Natural killer cell treated with Interleukin-12 subunit alpha and Interleukin-12 subunit beta and Interleukin-15 and Interleukin-18, amount 100 ng/mL, for 72 hours (primary cell): ENCODE data around the gene TSPAN9. TPM values are rescaled to one million over a fixed set of nuclear protein-coding genes. Genes with fewer than 3 reads are reported as not detected.
A peak's percentile ranks its signal among the peaks of the same experiment; 100 is the strongest.

Experiments used
- ATAC-seq, 2 donors: fragments of 150-1000 bp; cut with Tn5 transposase in 1 of 2; sonication (Bioruptor Pico), chemical (Tn5 transposase) in 1 of 2; 2 replicates each; pipeline ENCODE4 v1.10.0; 2021
- DNase-seq: peaks from one replicate; pipeline ENCODE4 v3.0.0; 2022; ENCODE audit warnings: low spot score
- H3K27ac Mint-ChIP-seq, 2 donors: 1 replicate in 1 of 2; 2 replicates in 1 of 2; pipeline ENCODE4 v1.8.0; 2022; ENCODE audit warnings: mixed read lengths in 2 of 2, mild to moderate bottlenecking in 1 of 2, moderate library complexity in 1 of 2
- H3K27me3 Mint-ChIP-seq, 2 donors: 1 replicate in 1 of 2; 2 replicates in 1 of 2; pipeline ENCODE4 v1.8.0; 2022; ENCODE audit warnings: mixed read lengths in 2 of 2
- H3K36me3 Mint-ChIP-seq: one replicate; pipeline ENCODE4 v1.8.0; 2022; ENCODE audit warnings: mixed read lengths
- H3K4me1 Mint-ChIP-seq, 2 donors: 1 replicate in 1 of 2; 2 replicates in 1 of 2; pipeline ENCODE4 v1.8.0; 2022; ENCODE audit warnings: low read depth in 2 of 2, mixed read lengths in 2 of 2, mild to moderate bottlenecking in 1 of 2
- H3K4me3 Mint-ChIP-seq: one replicate; pipeline ENCODE4 v1.8.0; 2022; ENCODE audit warnings: mixed read lengths
- H3K9me3 Mint-ChIP-seq: 2 replicates; pipeline ENCODE4 v1.8.0; 2022; ENCODE audit warnings: mixed read lengths
- total RNA-seq, 2 donors: library from RNA; stranded (reverse); gene quantifications; one replicate each; pipeline ENCODE4 v1.2.3, GENCODE V29; 2022

TSPAN9 gene
- total RNA-seq, 2 donors from 2014 or later, result 0.10 TPM; not detected in 1

DNA sequence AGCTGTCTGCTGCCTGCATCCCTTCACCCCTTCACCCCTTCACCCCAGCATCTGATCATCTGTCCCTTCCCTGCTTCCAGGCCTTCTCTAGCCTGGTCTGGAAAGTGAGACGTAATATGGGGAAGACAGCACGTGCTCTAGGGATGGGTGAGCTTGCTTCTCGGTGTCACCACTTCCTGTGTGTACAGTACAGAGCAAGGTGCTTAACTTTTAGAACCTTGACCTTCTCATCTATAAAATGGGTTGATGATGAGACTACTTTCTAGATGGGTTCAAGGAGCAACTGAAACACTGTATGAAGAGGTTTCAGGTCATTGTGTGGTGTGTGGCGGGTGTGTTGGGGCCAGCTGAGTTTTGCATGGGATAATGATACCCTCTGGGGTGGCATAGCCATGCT lies 140.5 kb downstream of the TSPAN9 start:
- DNase-seq (no peak), ATAC-seq (no peak)
- Mint-ChIP-seq H3K4me1 (no peaks in the 10 kb centered on the region), H3K27me3 (peaks cover 0 to 3% of the 10 kb centered on the region in 2 donors), H3K9me3 (no peaks in the 10 kb centered on the region), H3K36me3 (no peaks in the 10 kb centered on the region), H3K27ac (no peak overlapping the region), H3K4me3 (no peak overlapping the region)

DNA sequence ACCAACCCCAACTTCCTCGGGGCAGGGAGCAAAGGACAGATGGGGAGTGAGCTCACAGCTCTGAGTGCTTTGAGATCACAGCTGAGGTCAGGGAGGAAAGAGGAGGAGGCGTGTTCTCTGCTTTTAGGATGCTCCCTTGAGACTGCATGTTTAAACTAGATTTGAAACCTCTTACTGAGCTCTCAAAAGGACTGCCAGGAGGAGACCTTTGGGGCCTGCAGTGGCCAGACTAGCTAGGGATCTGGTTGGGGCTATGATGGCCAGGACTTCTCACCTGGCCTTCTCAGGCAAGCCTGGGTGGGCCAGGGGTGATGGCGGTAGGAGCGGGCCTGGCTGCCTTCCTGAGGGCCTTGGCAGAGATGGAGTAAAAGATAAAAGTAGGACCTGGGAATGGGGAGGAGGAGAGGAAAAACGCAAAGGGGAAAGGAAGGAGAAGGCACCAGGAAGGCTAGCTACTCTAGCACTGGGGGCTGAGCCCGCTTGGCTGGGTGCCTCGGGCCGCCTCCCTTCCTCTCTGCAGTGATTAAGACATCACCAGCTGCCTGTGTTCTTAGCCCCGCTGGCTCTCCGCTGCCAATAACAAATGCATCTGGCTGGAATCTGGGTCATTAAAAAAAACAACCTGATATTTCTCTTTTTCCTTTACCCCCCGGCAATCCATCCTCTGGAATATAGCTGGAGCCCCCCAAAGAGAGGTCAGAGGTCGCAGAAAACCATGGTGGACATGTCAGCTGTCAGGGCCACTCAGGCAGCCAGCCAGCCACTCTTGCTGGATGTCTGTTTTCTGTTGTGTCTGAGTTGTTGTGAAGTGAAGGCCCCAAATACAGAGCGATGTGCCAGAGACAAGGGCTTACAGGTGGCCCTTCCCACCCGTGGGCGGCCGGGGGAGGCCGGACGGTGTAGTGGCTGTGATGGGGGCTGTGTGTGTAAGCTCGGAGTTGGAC lies 141.3 kb downstream of the TSPAN9 start:
- ATAC-seq, result no peak
- no peak overlapping the region for H3K4me3 Mint-ChIP-seq
- H3K27ac Mint-ChIP-seq, result no peak overlapping the region
- DNase-seq, result no peak
- no peaks in the 10 kb centered on the region for H3K9me3 Mint-ChIP-seq
- H3K4me1 Mint-ChIP-seq, result no peaks in the 10 kb centered on the region
- no peaks in the 10 kb centered on the region for H3K36me3 Mint-ChIP-seq
- no peaks in the 10 kb centered on the region for H3K27me3 Mint-ChIP-seq

DNA sequence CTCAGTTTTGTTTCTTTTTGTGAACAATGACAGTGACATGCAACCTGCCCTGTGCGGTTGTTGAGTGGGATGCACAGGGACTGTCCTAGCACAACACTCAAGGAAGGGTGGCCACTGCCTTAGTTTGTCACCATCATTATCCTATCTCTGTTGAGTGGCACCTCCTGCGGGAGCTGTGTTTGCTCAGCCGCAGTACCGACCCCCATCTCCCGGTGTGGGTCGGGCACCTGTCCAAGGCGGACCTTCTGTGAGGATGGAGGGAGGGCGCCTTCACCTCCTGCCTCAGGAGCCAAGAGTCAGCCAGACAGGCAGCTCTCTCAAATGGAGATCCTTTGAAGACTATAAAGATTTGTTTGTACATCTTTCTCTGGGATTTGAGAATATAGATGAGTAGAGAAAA lies 142.1 kb downstream of the TSPAN9 start:
- no peak for ATAC-seq
- no peaks in the 10 kb centered on the region for H3K27me3 Mint-ChIP-seq
- DNase-seq, result no peak

DNA sequence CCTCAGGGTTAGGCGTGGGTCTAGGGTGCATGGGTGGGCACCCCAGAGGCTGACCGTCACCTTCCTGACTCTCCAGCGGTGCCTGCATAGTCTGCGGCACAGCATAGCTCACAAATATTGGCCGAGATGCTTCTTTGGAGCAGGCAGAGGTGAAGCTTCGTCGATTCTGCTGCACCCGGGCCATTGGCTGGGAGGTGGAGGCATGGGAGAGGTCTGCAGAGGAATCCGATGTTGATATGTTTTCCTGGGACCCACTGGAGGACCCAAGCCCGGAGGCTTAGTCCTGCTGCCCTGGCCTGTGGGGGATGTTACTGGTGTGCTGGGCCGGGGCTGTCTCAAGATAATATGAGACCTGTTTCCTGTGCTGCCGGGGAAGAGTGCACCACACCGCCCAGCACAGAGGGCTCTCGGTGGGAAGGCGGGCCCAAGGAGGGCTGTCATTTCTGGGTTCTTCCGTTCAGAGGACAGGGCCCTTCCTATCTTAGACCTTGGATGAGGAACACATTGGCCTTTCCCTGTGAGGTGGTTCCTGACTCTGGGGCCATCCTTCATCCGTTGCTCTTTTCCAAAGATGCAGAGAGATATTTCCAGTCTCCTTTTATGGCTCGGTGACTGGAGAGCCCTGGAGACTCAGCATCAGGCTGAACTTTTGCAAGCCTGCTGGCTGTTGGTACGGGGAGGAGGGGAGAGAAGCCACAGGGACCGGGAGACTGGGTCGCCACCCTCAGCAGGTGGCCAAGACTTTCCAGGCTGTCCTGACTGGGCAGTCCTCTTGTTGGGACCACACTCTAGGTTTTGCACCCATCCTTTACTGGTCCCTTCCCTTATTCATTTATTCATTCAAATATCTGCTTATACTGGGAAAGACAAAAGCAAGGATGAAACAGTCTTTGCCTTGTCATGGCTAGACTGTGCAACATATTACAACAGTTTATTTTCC lies 143.5 kb downstream of the TSPAN9 start:
- H3K4me3 Mint-ChIP-seq, result no peak overlapping the region
- DNase-seq, result no peak
- no peaks in the 10 kb centered on the region for H3K36me3 Mint-ChIP-seq
- H3K27me3 Mint-ChIP-seq, result no peaks in the 10 kb centered on the region
- no peak for ATAC-seq
- H3K9me3 Mint-ChIP-seq, result no peaks in the 10 kb centered on the region
- H3K27ac Mint-ChIP-seq, result no peak overlapping the region
- no peaks in the 10 kb centered on the region for H3K4me1 Mint-ChIP-seq

More for the DNA sequence above, 142.1 kb downstream of the TSPAN9 start:
- H3K4me1 Mint-ChIP-seq, result no peaks in the 10 kb centered on the region
- H3K9me3 Mint-ChIP-seq, result no peaks in the 10 kb centered on the region
- H3K36me3 Mint-ChIP-seq, result no peaks in the 10 kb centered on the region
- no peak overlapping the region for H3K27ac Mint-ChIP-seq
- H3K4me3 Mint-ChIP-seq, result no peak overlapping the region

DNA sequence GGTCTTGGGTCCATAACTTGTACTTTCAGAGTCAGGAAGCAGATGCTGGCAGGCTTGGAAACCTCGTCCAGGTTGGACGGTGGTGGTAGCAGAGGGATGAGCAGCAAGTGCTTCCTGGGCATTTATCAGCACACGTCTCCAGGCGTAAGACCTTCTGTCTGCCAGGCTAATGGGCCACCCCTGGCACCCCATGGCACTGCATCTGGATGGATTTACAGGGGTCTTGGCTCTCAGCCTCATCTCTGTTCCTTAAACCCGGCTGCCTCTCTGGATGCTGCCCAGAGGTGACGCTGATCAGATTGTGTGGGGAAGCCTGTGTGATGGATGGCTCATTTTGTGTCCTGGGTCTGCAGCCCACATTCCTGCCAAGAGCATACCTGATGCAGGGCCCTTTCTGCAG lies 145.1 kb downstream of the TSPAN9 start:
- H3K9me3 Mint-ChIP-seq, result no peaks in the 10 kb centered on the region
- H3K4me3 Mint-ChIP-seq, result no peak overlapping the region
- ATAC-seq (no peak), DNase-seq (no peak)
- H3K4me1 Mint-ChIP-seq, result no peaks in the 10 kb centered on the region
- H3K27me3 Mint-ChIP-seq, result no peaks in the 10 kb centered on the region
- no peak overlapping the region for H3K27ac Mint-ChIP-seq
- H3K36me3 Mint-ChIP-seq, result no peaks in the 10 kb centered on the region

DNA sequence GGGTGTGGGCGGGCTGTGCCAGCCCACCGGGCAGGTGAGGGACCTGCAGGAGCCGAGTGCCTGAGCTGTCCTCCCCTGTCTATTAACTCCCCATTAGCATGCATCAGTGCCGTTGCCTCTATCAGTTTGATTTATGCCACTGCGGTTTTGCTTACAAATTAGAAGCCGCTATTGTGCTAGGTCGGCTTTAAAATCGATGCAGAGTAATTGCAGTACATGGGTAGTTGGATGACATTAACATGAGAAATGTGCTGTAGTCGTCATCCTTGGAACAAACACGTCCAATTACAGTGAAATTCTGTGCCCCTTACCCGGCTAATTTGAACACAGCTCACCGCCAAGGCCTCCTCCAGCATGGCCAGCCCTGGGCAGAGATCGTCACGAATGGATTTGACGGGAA lies 145.8 kb downstream of the TSPAN9 start:
- no peak overlapping the region for H3K27ac Mint-ChIP-seq
- no peak overlapping the region for H3K4me3 Mint-ChIP-seq
- DNase-seq, result no peak
- H3K9me3 Mint-ChIP-seq, result no peaks in the 10 kb centered on the region
- no peaks in the 10 kb centered on the region for H3K4me1 Mint-ChIP-seq
- H3K27me3 Mint-ChIP-seq, result no peaks in the 10 kb centered on the region
- ATAC-seq, result no peak
- H3K36me3 Mint-ChIP-seq, result no peaks in the 10 kb centered on the region

DNA sequence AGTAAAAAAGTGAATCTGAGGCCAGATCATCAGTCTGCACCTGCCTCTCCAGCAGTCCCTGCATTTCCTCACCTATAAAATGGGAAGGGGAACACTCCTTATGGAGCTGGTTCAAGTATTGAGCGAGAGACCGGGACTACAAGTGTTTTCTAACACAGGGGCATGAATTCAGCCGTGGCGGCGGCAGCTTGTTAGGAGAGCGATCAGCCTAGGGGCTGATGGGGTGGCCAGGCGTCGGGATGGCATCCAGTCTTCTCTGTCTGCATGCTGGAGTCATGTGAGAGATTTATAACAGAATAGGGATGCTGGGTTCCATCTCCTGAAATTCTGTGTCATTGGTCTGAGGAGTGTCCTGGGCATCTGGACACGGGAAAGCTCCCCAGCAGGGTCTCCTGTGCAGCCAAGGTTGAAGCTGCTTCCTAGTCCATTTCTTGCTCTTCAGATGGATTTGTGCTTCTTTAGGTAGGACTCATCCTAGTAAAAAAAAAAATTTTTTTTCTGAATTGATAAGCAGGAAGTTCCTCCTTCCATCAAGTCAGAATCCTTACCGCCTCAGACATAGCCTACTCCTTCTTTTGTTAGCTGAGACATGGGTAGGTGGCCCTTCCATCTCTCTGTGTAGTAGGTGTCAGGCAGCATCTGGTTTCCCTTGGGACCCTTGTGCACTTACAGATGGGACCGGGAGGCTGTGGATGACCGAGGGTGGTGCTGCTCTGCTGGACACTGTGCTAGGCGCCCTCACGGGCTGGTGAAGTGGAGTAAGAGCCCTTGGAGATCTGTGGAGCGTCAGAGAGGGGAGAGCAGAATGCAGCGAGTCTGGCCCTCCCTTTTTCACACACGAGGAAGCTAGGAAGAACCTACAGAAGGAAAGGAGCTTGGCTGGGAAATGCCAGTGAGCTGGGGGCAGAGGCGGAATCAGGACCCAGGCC lies 146.7 kb downstream of the TSPAN9 start:
- Mint-ChIP-seq H3K4me1 (no peaks in the 10 kb centered on the region), H3K9me3 (no peaks in the 10 kb centered on the region), H3K27ac (no peak overlapping the region), H3K36me3 (no peaks in the 10 kb centered on the region), H3K4me3 (no peak overlapping the region), H3K27me3 (no peaks in the 10 kb centered on the region)
- DNase-seq (no peak), ATAC-seq (no peak)

DNA sequence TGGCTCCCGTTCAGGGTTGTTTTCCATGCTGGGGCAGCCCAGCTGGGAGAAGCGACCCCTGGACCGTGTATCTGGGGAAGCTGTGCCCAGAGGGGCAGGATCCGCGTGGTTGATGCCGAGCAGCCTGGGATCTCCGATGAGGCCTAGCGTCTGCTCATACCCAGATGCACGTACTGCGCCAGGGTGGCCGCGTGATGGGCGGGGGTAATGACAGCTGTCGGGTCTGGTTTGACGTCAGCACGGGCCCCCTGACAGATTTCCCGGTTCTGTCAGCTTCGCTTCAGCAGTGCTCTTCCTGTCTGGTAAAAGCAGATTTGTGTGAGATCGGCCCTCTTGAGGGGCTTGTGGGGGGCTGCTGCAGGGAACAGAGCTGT lies 147.3 kb downstream of the TSPAN9 start:
- ATAC-seq, result no peak

GRCh38 chr12:3225154-3225795 lies 148.1 kb downstream of the TSPAN9 start:
- H3K27me3 Mint-ChIP-seq, result no peaks in the 10 kb centered on the region
- DNase-seq (no peak), ATAC-seq (peak; percentile 8 to 26)
- H3K4me3 Mint-ChIP-seq, result no peak overlapping the region
- H3K9me3 Mint-ChIP-seq, result no peaks in the 10 kb centered on the region
- no peaks in the 10 kb centered on the region for H3K36me3 Mint-ChIP-seq
- no peaks in the 10 kb centered on the region for H3K4me1 Mint-ChIP-seq
- no peak overlapping the region for H3K27ac Mint-ChIP-seq

More for the DNA sequence above, 147.3 kb downstream of the TSPAN9 start:
- H3K36me3 Mint-ChIP-seq, result no peaks in the 10 kb centered on the region
- H3K4me3 Mint-ChIP-seq, result no peak overlapping the region
- H3K4me1 Mint-ChIP-seq, result no peaks in the 10 kb centered on the region
- no peak overlapping the region for H3K27ac Mint-ChIP-seq
- DNase-seq, result no peak
- no peaks in the 10 kb centered on the region for H3K9me3 Mint-ChIP-seq
- no peaks in the 10 kb centered on the region for H3K27me3 Mint-ChIP-seq

DNA sequence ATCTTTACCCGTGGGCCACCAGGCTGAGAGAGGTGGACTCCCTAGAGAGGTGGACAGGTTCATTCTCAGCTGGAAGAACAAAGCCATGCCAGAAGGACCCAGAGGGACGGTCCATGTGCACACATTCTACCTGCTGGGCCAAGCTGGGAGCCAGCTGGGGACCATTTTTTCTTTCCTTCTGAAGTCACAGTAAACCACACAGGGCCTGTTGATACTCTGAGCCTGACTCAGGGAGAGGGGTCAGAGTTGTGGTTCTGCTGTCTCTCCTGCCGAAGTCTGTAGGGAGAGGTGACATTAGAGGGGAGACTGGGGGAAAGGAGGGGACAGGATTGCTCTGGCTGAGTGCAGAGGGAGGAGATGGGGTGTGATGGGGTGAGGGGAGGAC lies 148.6 kb downstream of the TSPAN9 start:
- Mint-ChIP-seq H3K27ac (no peak overlapping the region), H3K4me3 (no peak overlapping the region), H3K36me3 (no peaks in the 10 kb centered on the region), H3K9me3 (no peaks in the 10 kb centered on the region), H3K27me3 (no peaks in the 10 kb centered on the region), H3K4me1 (no peaks in the 10 kb centered on the region)
- ATAC-seq (no peak), DNase-seq (no peak)

- H3K36me3 Mint-ChIP-seq, result no peaks in the 10 kb centered on the region
- no peak for DNase-seq
- no peaks in the 10 kb centered on the region for H3K27me3 Mint-ChIP-seq
- no peaks in the 10 kb centered on the region for H3K4me1 Mint-ChIP-seq
- H3K9me3 Mint-ChIP-seq, result no peaks in the 10 kb centered on the region
- no peak overlapping the region for H3K27ac Mint-ChIP-seq
- no peak overlapping the region for H3K4me3 Mint-ChIP-seq
- ATAC-seq, result no peak
Measured at GRCh38 chr12:3226264-3226663, 149.1 kb downstream of the TSPAN9 start.

- Mint-ChIP-seq H3K4me3 (no peak overlapping the region), H3K4me1 (no peaks in the 10 kb centered on the region), H3K27ac (no peak overlapping the region), H3K9me3 (no peaks in the 10 kb centered on the region), H3K36me3 (no peaks in the 10 kb centered on the region), H3K27me3 (no peaks in the 10 kb centered on the region)
- no peak for DNase-seq
- no peak for ATAC-seq
Measured at GRCh38 chr12:3227076-3227975, 150.1 kb downstream of the TSPAN9 start.
